ENCODE data around the gene SLC7A6OS.

Gene SLC7A6OS

GRCh38 chr16:68351991-68352431 lies 41.3 kb upstream of the SLC7A6OS start:
- TF ChIP-seq SPI1 (IDR thresholded peaks at IDR 0.05; ENCODE audit: borderline replicate concordance, low read depth) (no peak), CTCF (IDR thresholded peaks at IDR 0.05; ENCODE audit: insufficient read depth, low read length) (no peak), REST (IDR thresholded peaks at IDR 0.05; ENCODE audit: insufficient replicate concordance, low read depth) (no peak), GABPA (IDR thresholded peaks at IDR 0.05; ENCODE audit: low read depth) (no peak), POLR2AphosphoS5 (IDR thresholded peaks at IDR 0.05; ENCODE audit: low read depth) (no peak)
- Histone ChIP-seq H3K27ac (replicated peaks) (no peak overlapping the region), H3K4me3 (replicated peaks; ENCODE audit: insufficient read depth, low read length) (no peak overlapping the region), H3K27me3 (ENCODE audit: insufficient read depth, poor library complexity, severe bottlenecking) (no peaks in the 10 kb centered on the region)
- DNase-seq (ENCODE audit: low read depth in 1 of 2, low spot score in 1 of 2): no peak

GRCh38 chr16:68351463-68351862 lies 40.7 kb upstream of the SLC7A6OS start:
- Histone ChIP-seq H3K27me3 (ENCODE audit: insufficient read depth, poor library complexity, severe bottlenecking) (no peaks in the 10 kb centered on the region), H3K4me3 (replicated peaks; ENCODE audit: insufficient read depth, low read length) (no peak overlapping the region), H3K27ac (replicated peaks) (no peak overlapping the region)
- DNase-seq (ENCODE audit: low read depth in 1 of 2, low spot score in 1 of 2): no peak
- TF ChIP-seq CTCF (IDR thresholded peaks at IDR 0.05; ENCODE audit: insufficient read depth, low read length): no peak
- no peak for TF ChIP-seq SPI1 (IDR thresholded peaks at IDR 0.05; ENCODE audit: borderline replicate concordance, low read depth)
- no peak for TF ChIP-seq REST (IDR thresholded peaks at IDR 0.05; ENCODE audit: insufficient replicate concordance, low read depth)
- TF ChIP-seq GABPA (IDR thresholded peaks at IDR 0.05; ENCODE audit: low read depth): no peak
- no peak for TF ChIP-seq POLR2AphosphoS5 (IDR thresholded peaks at IDR 0.05; ENCODE audit: low read depth)

GRCh38 chr16:68350813-68351350 lies 40.1 kb upstream of the SLC7A6OS start:
- no peak for DNase-seq (ENCODE audit: low read depth in 1 of 2, low spot score in 1 of 2)
- H3K4me3 ChIP-seq (replicated peaks; ENCODE audit: insufficient read depth, low read length): no peak overlapping the region
- H3K27ac ChIP-seq (replicated peaks): no peak overlapping the region
- H3K27me3 ChIP-seq (ENCODE audit: insufficient read depth, poor library complexity, severe bottlenecking): no peaks in the 10 kb centered on the region
- TF ChIP-seq GABPA (IDR thresholded peaks at IDR 0.05; ENCODE audit: low read depth): no peak
- no peak for TF ChIP-seq SPI1 (IDR thresholded peaks at IDR 0.05; ENCODE audit: borderline replicate concordance, low read depth)
- no peak for TF ChIP-seq REST (IDR thresholded peaks at IDR 0.05; ENCODE audit: insufficient replicate concordance, low read depth)
- no peak for TF ChIP-seq CTCF (IDR thresholded peaks at IDR 0.05; ENCODE audit: insufficient read depth, low read length)
- TF ChIP-seq POLR2AphosphoS5 (IDR thresholded peaks at IDR 0.05; ENCODE audit: low read depth): no peak
